IMR-90 (cell line): ENCODE data around the gene COX10. TPM values are rescaled to one million over a fixed set of nuclear protein-coding genes. Genes with fewer than 3 reads are reported as not detected.
A peak's percentile ranks its signal among the peaks of the same experiment; 100 is the strongest.

Experiments used
- ATAC-seq: fragments of 200-7000 bp; cut with Tn5 transposase; 2 replicates; pipeline ENCODE4 v1.9.1; 2020; ENCODE audit warnings: low read depth, mild to moderate bottlenecking, moderate library complexity
- BruUV-seq: library from RNA; stranded (reverse); fragments of 400-500 nt; replicated peaks from 2 replicates; lab custom pipeline; 2021; lab: Mats Ljungman, UMichigan
- CTCF ChIA-PET: fragments of 300-600 bp; formaldehyde crosslinking; extraction: SDS; loops from one replicate; lab custom pipeline; 2021; ENCODE audit warnings: antibody characterized with exemption; lab: Yijun Ruan, JAX
- POLR2A ChIA-PET: fragments of 300-600 bp; sonication (Branson Sonifier 250); formaldehyde crosslinking; loops from one replicate; lab custom pipeline; 2022; ENCODE audit warnings: antibody characterized with exemption; ENCODE audit not compliant: unreplicated experiment; lab: Charles Lee
- DNase-seq: peaks from one replicate; pipeline ENCODE4 v3.0.0; 2013
- H2AFZ ChIP-seq: replicated peaks from 2 replicates; pipeline ENCODE3; 2013; ENCODE audit warnings: low read length, mild to moderate bottlenecking; ENCODE audit not compliant: poor library complexity
- H2AK5ac ChIP-seq: 2 replicates; pipeline ENCODE4 v1.6.1; 2013; ENCODE audit warnings: low read depth, low read length, inconsistent platforms
- H2AK9ac ChIP-seq: replicated peaks from 2 replicates; pipeline ENCODE3; 2013; ENCODE audit warnings: mild to moderate bottlenecking, low read depth, low read length, moderate library complexity; ENCODE audit not compliant: poor library complexity
- H2BK120ac ChIP-seq: 2 replicates; pipeline ENCODE4 v1.6.1; 2013; ENCODE audit warnings: low read depth, low read length, inconsistent platforms
- H2BK15ac ChIP-seq: 3 replicates; pipeline ENCODE4 v1.6.1; 2013; ENCODE audit warnings: low read depth, low read length, inconsistent platforms
- H2BK20ac ChIP-seq: 2 replicates; pipeline ENCODE4 v1.6.1; 2013; ENCODE audit warnings: low read depth, mild to moderate bottlenecking, inconsistent platforms, low read length, moderate library complexity
- H2BK5ac ChIP-seq: 2 replicates; pipeline ENCODE4 v1.6.1; 2013; ENCODE audit warnings: mild to moderate bottlenecking, low read depth, low read length, inconsistent platforms; ENCODE audit not compliant: poor library complexity, severe bottlenecking
- H3K14ac ChIP-seq: replicated peaks from 2 replicates; pipeline ENCODE4 v1.6.1; 2013; ENCODE audit warnings: low read depth, low read length, inconsistent platforms
- H3K18ac ChIP-seq: 2 replicates; pipeline ENCODE4 v1.6.1; 2013; ENCODE audit warnings: low read depth, low read length, control low read depth
- H3K23ac ChIP-seq: 2 replicates; pipeline ENCODE4 v1.6.1; 2013; ENCODE audit warnings: low read depth, low read length, inconsistent platforms
- H3K27ac ChIP-seq: 2 replicates; pipeline ENCODE4 v1.5.1; 2013; ENCODE audit warnings: mild to moderate bottlenecking, control low read depth, low read length; ENCODE audit not compliant: insufficient read depth
- H3K27me3 ChIP-seq: 2 replicates; pipeline ENCODE4 v1.6.1; 2013; ENCODE audit warnings: low read length; ENCODE audit not compliant: control insufficient read depth, insufficient read depth
- H3K36me3 ChIP-seq: 2 replicates; pipeline ENCODE4 v1.6.1; 2013; ENCODE audit warnings: low read length, mixed read lengths; ENCODE audit not compliant: control insufficient read depth, insufficient read depth
- H3K4ac ChIP-seq: 2 replicates; pipeline ENCODE4 v1.6.1; 2013; ENCODE audit warnings: low read depth, low read length, inconsistent platforms
- H3K4me1 ChIP-seq: 2 replicates; pipeline ENCODE4 v1.6.1; 2013; ENCODE audit warnings: low read length, mixed read lengths; ENCODE audit not compliant: control insufficient read depth, insufficient read depth
- H3K4me2 ChIP-seq: 2 replicates; pipeline ENCODE4 v1.6.1; 2013; ENCODE audit warnings: low read depth, mild to moderate bottlenecking, control low read depth, low read length, moderate library complexity
- H3K4me3 ChIP-seq: 2 replicates; pipeline ENCODE4 v1.5.1; 2013; ENCODE audit warnings: low read depth, mild to moderate bottlenecking, control low read depth, low read length, moderate library complexity; ENCODE audit not compliant: insufficient read depth
- H3K56ac ChIP-seq: 2 replicates; pipeline ENCODE4 v1.6.1; 2013; ENCODE audit warnings: low read length, inconsistent platforms; ENCODE audit not compliant: insufficient read depth; ENCODE audit errors: extremely low read depth
- H3K79me1 ChIP-seq, 2 experiments: 2 replicates each; pipeline ENCODE4 v1.6.1; 2013; ENCODE audit warnings: low read length in 2 of 2, inconsistent platforms in 1 of 2, low read depth in 1 of 2
- H3K9ac ChIP-seq: 2 replicates; pipeline ENCODE4 v1.6.1; 2013; ENCODE audit warnings: low read depth, low read length, control low read depth
- H3K9me1 ChIP-seq: 2 replicates; pipeline ENCODE4 v1.6.1; 2013; ENCODE audit warnings: low read length, inconsistent platforms; ENCODE audit not compliant: insufficient read depth
- H3K9me3 ChIP-seq: 2 replicates; pipeline ENCODE4 v1.6.1; 2013; ENCODE audit warnings: low read length; ENCODE audit not compliant: control insufficient read depth, insufficient read depth
- H4K20me1 ChIP-seq: 2 replicates; pipeline ENCODE4 v1.6.1; 2013; ENCODE audit warnings: low read length, inconsistent platforms; ENCODE audit not compliant: insufficient read depth
- H4K5ac ChIP-seq: 2 replicates; pipeline ENCODE4 v1.6.1; 2013; ENCODE audit warnings: mild to moderate bottlenecking, low read depth, low read length, control low read depth
- H4K8ac ChIP-seq, 2 experiments: 2 replicates each; pipeline ENCODE4 v1.6.1; 2013; ENCODE audit warnings: low read depth in 2 of 2, low read length in 2 of 2, control low read depth in 1 of 2, inconsistent platforms in 1 of 2
- H4K91ac ChIP-seq: 2 replicates; pipeline ENCODE4 v1.6.1; 2013; ENCODE audit warnings: low read depth, low read length, inconsistent platforms; ENCODE audit not compliant: insufficient read depth
- BHLHE40 ChIP-seq: fragments of 150-350 bp; IDR thresholded peaks from 2 replicates; pipeline ENCODE4 v1.6.1; 2016; ENCODE audit warnings: mild to moderate bottlenecking, low read depth, low read length
- CEBPB ChIP-seq: IDR thresholded peaks from 2 replicates; pipeline ENCODE4 v1.6.1; 2012; ENCODE audit warnings: low read depth, low read length, improper control_type of control experiment
- CHD1 ChIP-seq: IDR thresholded peaks from 2 replicates; pipeline ENCODE4 v1.6.1; 2012; ENCODE audit warnings: low read depth, low read length, improper control_type of control experiment
- CTCF ChIP-seq: conservative IDR thresholded peaks from 2 replicates; pipeline ENCODE4 v1.5.1; 2012; ENCODE audit warnings: mild to moderate bottlenecking, low read depth, low read length, improper control_type of control experiment
- ELK1 ChIP-seq: fragments of 150-350 bp; IDR thresholded peaks from 2 replicates; pipeline ENCODE4 v1.6.1; 2016; ENCODE audit warnings: low read depth, mild to moderate bottlenecking, low read length, moderate library complexity, borderline replicate concordance
- FOS ChIP-seq: fragments of 150-350 bp; IDR thresholded peaks from 2 replicates; pipeline ENCODE4 v1.6.1; 2016; ENCODE audit warnings: low read depth, low read length
- MAFK ChIP-seq: IDR thresholded peaks from 2 replicates; pipeline ENCODE4 v1.6.1; 2012; ENCODE audit warnings: low read depth, low read length, improper control_type of control experiment
- MAZ ChIP-seq: IDR thresholded peaks from 2 replicates; pipeline ENCODE4 v1.6.1; 2012; ENCODE audit warnings: low read depth, mild to moderate bottlenecking, low read length, improper control_type of control experiment, moderate library complexity, borderline replicate concordance
- MXI1 ChIP-seq: IDR thresholded peaks from 2 replicates; pipeline ENCODE4 v1.6.1; 2012; ENCODE audit warnings: low read depth, mild to moderate bottlenecking, low read length, moderate library complexity, borderline replicate concordance
- NFE2L2 ChIP-seq: fragments of 150-350 bp; IDR thresholded peaks from 2 replicates; pipeline ENCODE4 v1.6.1; 2016; ENCODE audit warnings: low read depth, mild to moderate bottlenecking, low read length
- POLR2A ChIP-seq: IDR thresholded peaks from 2 replicates; pipeline ENCODE4 v1.6.1; 2012; ENCODE audit warnings: mild to moderate bottlenecking, low read depth, low read length
- RAD21 ChIP-seq: IDR thresholded peaks from 2 replicates; pipeline ENCODE4 v1.6.1; 2012; ENCODE audit warnings: low read length, improper control_type of control experiment
- RCOR1 ChIP-seq: IDR thresholded peaks from 2 replicates; pipeline ENCODE4 v1.6.1; 2012; ENCODE audit warnings: mild to moderate bottlenecking, low read length, improper control_type of control experiment; ENCODE audit not compliant: insufficient replicate concordance
- RFX5 ChIP-seq: IDR thresholded peaks from 2 replicates; pipeline ENCODE4 v1.8.0; 2012; ENCODE audit warnings: low read depth, mild to moderate bottlenecking, low read length, moderate library complexity
- SMC3 ChIP-seq: fragments of 150-350 bp; IDR thresholded peaks from 2 replicates; pipeline ENCODE4 v1.6.1; 2016; ENCODE audit warnings: low read depth, mild to moderate bottlenecking, antibody characterized with exemption, low read length, moderate library complexity
- USF2 ChIP-seq: fragments of 150-350 bp; IDR thresholded peaks from 2 replicates; pipeline ENCODE4 v1.6.1; 2017; ENCODE audit warnings: mild to moderate bottlenecking, antibody characterized with exemption, low read length, low read depth
- WGBS, 2 experiments: methylation state at CpG; one replicate each; pipeline versions ENCODE4 v1.1.5 to v1.1.7; 2013; ENCODE audit warnings: missing lambda C conversion rate in 2 of 2; ENCODE audit not compliant: insufficient read length in 1 of 2; ENCODE audit errors: extremely low coverage in 2 of 2; 5-methylcytosine and 5-hydroxymethylcytosine counted together
- dilution Hi-C: fragments of 300-500 bp; cut with HindIII; formaldehyde crosslinking; loops from one replicate; pipeline ENCODE4 v1.14.3; 2018; ENCODE audit warnings: low sequenced_read_pairs; ENCODE audit not compliant: unreplicated experiment
- in situ Hi-C: fragments of 300-500 bp; cut with MboI; formaldehyde crosslinking; loops from 3 replicates; pipeline ENCODE4 v1.14.3; 2019; ENCODE audit warnings: low sequenced_read_pairs, inconsistent platforms, mixed read lengths
- intact Hi-C: fragments of 100-400 bp; cut with micrococcal nuclease; formaldehyde crosslinking; loops from 2 replicates; pipeline ENCODE4 v1.10.0; 2022
- polyA plus RNA-seq, 3 experiments: library from polyadenylated mRNA; depleted of rRNA; stranded (reverse); fragments of >200 nt; gene quantifications; 2 replicates each; pipeline ENCODE4 v1.2.3, GENCODE V29; 2012; ENCODE audit warnings: low replicate concordance in 1 of 3
- total RNA-seq: library from RNA; depleted of rRNA; stranded (reverse); fragments of >200 nt; gene quantifications from 2 replicates; pipeline ENCODE4 v1.2.3, GENCODE V29; 2012

The COX10 gene
- total and polyA plus RNA-seq, 2 of the 4 experiments (the other 2 are of a cell fraction) = 15.4 to 16.1 TPM

GRCh38 chr17:14060706-14061105, 8.6 kb upstream of the COX10 start:
- Histone ChIP-seq H3K9ac (no peak overlapping the region), H4K20me1 (peaks cover 7% of the 10 kb centered on the region; the same call in 1 of the 2 replicates), H3K27ac (no peak overlapping the region), H4K91ac (no peak overlapping the region), H4K8ac (0 out of 4 replicates have a peak overlapping the region, but pooled peaks of 1 of the 2 experiments have one; percentile 7), H4K5ac (no peak overlapping the region), H3K9me3 (peaks cover 2% of the 10 kb centered on the region; the same call in 1 of the 2 replicates), H3K4me1 (peaks cover 9% of the 10 kb centered on the region), H3K4ac (no peak overlapping the region), H3K36me3 (0 out of 2 replicates have a peak, but pooled peaks cover 1% of the 10 kb centered on the region), H3K27me3 (no peaks in the 10 kb centered on the region), H3K4me2 (no peak overlapping the region), H2AK5ac (no peak overlapping the region), H2AFZ (no peak overlapping the region), H2BK5ac (no peak overlapping the region), H3K56ac (no peak overlapping the region), H2BK20ac (0 out of 2 replicates have a peak overlapping the region, but pooled peaks have one; percentile 24), H3K18ac (no peak overlapping the region), H2AK9ac (no peak overlapping the region), H3K14ac (no peak overlapping the region), H3K23ac (no peak overlapping the region), H2BK120ac (no peak overlapping the region), H3K79me1 (peaks cover 34 to 53% of the 10 kb centered on the region in 2 experiments), H2BK15ac (0 out of 3 replicates have a peak overlapping the region, but pooled peaks have one; percentile 95), H3K9me1 (peaks cover 13% of the 10 kb centered on the region), H3K4me3 (no peak overlapping the region)
- BruUV-seq = no TSS peak
- no peak for TF ChIP-seq FOS
- no peak for TF ChIP-seq ELK1
- TF ChIP-seq RFX5 = no peak
- TF ChIP-seq RCOR1 = no peak
- TF ChIP-seq BHLHE40 = no peak
- TF ChIP-seq MAFK = no peak
- no peak for TF ChIP-seq MXI1
- TF ChIP-seq NFE2L2 = no peak
- TF ChIP-seq CHD1 = no peak
- TF ChIP-seq SMC3 = no peak
- no peak for TF ChIP-seq USF2
- TF ChIP-seq POLR2A = no peak
- TF ChIP-seq CEBPB = no peak
- no peak for TF ChIP-seq RAD21
- no peak for TF ChIP-seq MAZ
- TF ChIP-seq CTCF = no peak
- intact Hi-C loops = loop anchor here (5.0 kb wide), 2 partner anchors 273 to 723 kb away; no protein-coding TSS in a partner anchor
- POLR2A ChIA-PET = no interaction called here
- dilution Hi-C loops = no loop called here
- in situ Hi-C loops = loop anchor here (10.0 kb wide), 1 partner anchor 244 kb away; the partner anchor contains the start of gene HS3ST3B1
- CTCF ChIA-PET = interaction anchor here (1.2 kb wide), 2 partner anchors 11 to 240 kb away, joined by 3 read pairs; partner anchors contain the start of gene HS3ST3B1
- ATAC-seq (no peak), DNase-seq (no peak)
- WGBS, 2 experiments = no CpG with 5 or more reads among the region's 1 CpG
